NCI-H1417 (cell line): ENCODE data around the gene PDGFD.

Experiments
- DNase-seq, 3 experiments: peaks; one replicate each; lab custom pipeline; 2025; lab: John Stamatoyannopoulos, UW

Gene PDGFD

DNA sequence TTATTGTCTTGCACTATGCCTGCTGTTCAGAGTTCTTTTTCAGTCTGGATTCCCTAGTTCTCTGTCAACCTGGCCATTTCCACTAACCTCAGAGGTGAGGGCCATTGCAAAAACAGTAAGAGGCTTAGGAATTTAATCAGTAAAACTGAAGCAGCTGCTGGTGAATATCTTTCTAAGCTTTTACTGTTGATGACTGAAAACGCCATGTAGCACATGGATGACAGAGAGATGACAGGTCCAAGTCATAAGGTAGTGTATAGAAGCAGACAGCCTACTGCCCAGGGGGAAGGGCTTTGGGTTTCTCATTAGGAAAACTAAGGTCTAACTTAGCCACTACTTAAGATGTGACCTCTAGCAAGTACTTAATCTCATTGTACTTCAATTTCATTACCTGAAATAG, 280.1 kb downstream of the PDGFD start:
- no peak for DNase-seq

- no peak for DNase-seq
These were observed 280.7 kb downstream of the PDGFD start for GRCh38 chr11:103883291-103883690.

GRCh38 chr11:103881584-103881983, 282.4 kb downstream of the PDGFD start:
- no peak for DNase-seq

DNA sequence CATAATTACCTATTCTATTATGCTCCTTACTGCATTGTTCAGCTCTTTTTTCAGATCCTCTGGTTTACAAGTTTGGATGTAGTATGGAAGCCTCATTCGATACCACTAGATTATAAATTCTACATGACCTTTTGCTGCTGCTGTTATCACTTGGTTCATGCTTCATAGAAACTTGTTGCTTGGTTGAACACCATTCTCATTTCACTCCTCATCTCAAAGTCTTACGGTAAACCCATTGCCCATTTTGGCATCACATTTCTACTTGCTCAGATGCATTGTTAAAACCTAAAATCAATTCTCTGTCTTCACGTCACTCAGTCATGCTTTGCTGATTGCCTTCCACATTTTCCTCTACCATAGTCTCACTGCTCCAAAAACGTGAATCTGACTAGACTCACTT, 283.0 kb downstream of the PDGFD start:
- no peak for DNase-seq

GRCh38 chr11:103878646-103879045, 285.3 kb downstream of the PDGFD start:
- DNase-seq = no peak

DNA sequence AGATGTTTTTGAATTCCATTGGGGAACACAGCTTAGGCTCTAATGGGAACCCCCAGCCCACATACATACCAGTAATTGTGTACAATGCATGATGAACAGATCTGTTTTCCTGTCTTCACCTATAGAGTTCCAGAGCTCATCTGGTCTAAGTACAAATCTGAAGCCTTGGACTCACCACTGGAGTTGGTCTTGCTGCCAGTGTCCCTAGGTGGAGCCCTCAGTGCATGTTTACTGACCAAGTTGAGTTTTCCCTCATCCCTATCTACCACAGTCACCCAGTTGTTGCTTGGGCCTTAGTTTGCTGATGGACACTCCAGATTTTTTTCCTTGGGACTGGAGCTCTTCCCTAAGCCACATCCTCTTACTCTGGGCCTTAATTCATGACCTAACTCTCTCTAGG, 286.7 kb downstream of the PDGFD start:
- DNase-seq = no peak

GRCh38 chr11:103875855-103876510, 288.0 kb downstream of the PDGFD start:
- DNase-seq = no peak

DNA sequence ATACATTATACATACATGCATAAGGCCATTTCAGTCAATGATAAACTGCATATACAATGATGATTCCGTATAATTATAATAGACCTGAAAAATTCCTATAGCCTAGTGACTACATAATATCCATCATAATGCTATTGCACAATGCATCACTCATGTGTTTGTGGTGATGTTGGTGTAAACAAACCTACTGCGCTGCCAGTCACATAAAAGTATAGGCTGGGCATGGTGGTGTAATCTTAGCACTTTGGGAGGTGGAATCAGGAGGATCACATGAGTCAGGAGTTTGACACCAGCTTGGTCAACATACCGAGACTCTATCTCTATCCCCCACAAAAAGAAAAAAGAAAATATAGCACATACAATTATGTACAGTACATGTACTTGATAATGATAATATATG, 291.2 kb downstream of the PDGFD start:
- DNase-seq = no peak

GRCh38 chr11:103871923-103872551, 291.9 kb downstream of the PDGFD start:
- no peak for DNase-seq

DNA sequence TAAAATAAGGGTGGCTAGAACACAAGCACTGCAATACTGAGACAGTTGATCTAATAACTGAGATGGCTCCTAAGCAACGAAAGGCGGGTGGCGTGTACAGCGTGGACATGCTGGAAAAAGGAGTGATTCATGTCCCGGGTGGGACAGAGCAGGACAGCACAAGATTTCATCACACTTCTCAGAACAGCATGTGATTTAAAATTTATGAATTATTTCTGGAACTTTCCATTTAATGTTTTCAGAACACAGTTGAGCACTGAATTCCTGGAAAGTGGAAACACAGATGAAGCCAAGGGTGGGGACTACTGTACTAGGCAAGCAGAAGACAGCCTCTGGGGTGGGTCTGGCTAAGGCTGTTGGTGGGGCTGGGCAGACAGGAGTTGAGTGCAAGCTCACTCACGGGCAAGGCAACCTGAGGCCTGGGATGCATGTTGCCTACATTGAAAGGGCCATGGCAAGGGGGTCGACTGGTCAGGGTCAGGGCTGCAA, 293.1 kb downstream of the PDGFD start:
- DNase-seq = no peak

DNA sequence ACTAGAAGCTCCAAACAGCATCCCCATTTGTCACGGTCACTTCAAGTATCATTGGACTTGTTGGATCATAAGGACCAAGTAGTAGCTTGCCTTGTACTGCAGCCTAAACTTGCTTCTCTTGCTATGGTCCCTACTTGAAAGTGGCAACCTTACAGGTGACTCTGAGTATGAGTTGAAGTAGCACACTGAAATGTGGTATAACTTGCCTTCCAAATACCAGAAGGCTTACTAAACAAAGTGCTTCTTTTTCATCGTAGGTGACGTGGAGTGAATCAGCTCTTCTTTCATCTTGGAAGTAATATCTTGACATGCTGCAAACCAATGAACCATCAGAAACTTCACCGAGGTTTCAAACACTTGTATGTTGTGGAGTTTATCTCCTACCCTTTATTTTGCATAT, 296.5 kb downstream of the PDGFD start:
- no peak for DNase-seq

DNA sequence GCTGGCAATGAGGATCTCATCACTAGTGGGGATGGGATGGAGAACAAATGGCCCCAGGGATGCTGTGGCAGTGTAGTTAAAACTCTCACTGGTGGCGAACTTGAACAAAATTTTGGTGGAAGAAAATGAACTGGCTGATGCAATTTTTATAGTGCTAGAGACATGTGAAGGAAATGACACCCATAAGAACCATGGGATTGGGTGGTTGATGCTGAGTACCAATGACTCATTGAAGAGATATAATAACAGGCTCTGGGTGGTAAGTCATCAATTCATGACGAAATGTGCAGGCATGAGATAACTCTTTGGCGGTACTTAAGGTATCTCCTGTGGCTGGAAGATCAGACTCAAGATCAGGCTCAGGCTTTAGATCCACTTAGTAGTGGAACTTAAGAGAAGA, 300.4 kb downstream of the PDGFD start:
- DNase-seq = no peak

GRCh38 chr11:103862802-103863174, 301.2 kb downstream of the PDGFD start:
- DNase-seq = no peak

GRCh38 chr11:103862094-103862801, 301.7 kb downstream of the PDGFD start:
- peak in 2 of 3 experiments; percentile 58 to 79 for DNase-seq
